Type B pancreatic cell (in vitro differentiated cells): ENCODE measurements around the gene THSD4. TPM values are rescaled to one million over a fixed set of nuclear protein-coding genes. Genes with fewer than 3 reads are reported as not detected.

Source experiments
- DNase-seq: peaks from one replicate; pipeline ENCODE4 v3.0.0; 2021; ENCODE audit warnings: mixed read lengths; ENCODE audit not compliant: unreplicated experiment; ENCODE audit errors: extremely low spot score
- H3K27ac Mint-ChIP-seq: 2 replicates; pipeline ENCODE4 v1.8.0; 2021; ENCODE audit warnings: mild to moderate bottlenecking, mixed read lengths
- H3K27me3 Mint-ChIP-seq: 2 replicates; pipeline ENCODE4 v1.8.0; 2021; ENCODE audit warnings: mixed read lengths
- H3K36me3 Mint-ChIP-seq: 2 replicates; pipeline ENCODE4 v1.8.0; 2021; ENCODE audit warnings: mixed read lengths
- H3K4me1 Mint-ChIP-seq: one replicate; pipeline ENCODE4 v1.8.0; 2021; ENCODE audit warnings: mixed read lengths; ENCODE audit not compliant: unreplicated experiment
- H3K4me3 Mint-ChIP-seq: 2 replicates; pipeline ENCODE4 v1.8.0; 2021; ENCODE audit warnings: mild to moderate bottlenecking, mixed read lengths
- H3K9me3 Mint-ChIP-seq: 2 replicates; pipeline ENCODE4 v1.8.0; 2021; ENCODE audit warnings: mixed read lengths
- CTCF ChIP-seq: fragments of 200-600 bp; sonication (generic); conservative IDR thresholded peaks from 2 replicates; pipeline ENCODE4 v1.5.0; 2021; ENCODE audit warnings: antibody characterized with exemption, mild to moderate bottlenecking
- total RNA-seq: library from RNA; stranded (reverse); gene quantifications from 2 replicates; pipeline ENCODE4 v1.2.1, GENCODE V29; 2021; ENCODE audit warnings: low replicate concordance

Gene THSD4
- total RNA-seq, 1 donor from 2014 or later, result 43.3 TPM

- Mint-ChIP-seq H3K27ac (no peak overlapping the region), H3K27me3 (no peaks in the 10 kb centered on the region), H3K4me1 (peaks cover 8% of the 10 kb centered on the region), H3K36me3 (peaks cover 14% of the 10 kb centered on the region), H3K4me3 (no peak overlapping the region), H3K9me3 (no peaks in the 10 kb centered on the region)
- TF ChIP-seq CTCF, result no peak
- no peak for DNase-seq
These were observed 636.9 kb downstream of the THSD4 start for GRCh38 chr15:71752128-71752527.

DNA sequence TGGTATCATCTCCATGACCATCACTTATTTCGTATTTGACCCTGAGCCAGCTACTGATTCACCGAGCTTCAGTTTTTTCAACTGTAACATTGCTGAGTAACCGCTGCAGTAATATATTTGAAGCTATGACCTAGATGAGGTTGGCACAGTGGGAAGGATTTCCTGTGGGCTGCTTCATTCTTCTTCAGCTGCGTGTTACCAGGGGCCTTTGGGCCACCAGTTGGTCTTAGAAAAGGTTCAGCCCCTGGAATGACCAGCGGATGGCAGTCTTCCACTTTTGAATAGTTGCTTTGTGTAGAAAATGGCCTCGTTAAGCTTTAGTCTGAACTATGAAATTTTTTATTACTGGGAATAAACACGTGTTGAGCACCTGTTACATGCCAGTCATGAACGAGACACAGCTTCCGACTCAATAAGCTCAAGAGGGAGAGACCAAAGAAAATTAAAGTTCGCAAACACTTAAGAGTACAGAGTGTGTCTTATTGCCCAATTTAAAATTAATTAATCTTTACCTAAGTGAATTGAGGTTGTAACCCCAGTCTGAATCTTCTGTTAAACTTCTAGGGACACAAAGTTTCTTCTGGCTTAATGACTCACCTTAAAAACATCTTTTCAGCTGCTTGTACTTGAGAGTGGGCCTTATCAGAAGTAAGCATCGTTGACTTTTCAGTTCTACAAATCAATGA lies 637.5 kb downstream of the THSD4 start:
- H3K9me3 Mint-ChIP-seq, result no peaks in the 10 kb centered on the region
- peak; percentile 58 for TF ChIP-seq CTCF
- no peak overlapping the region for H3K4me3 Mint-ChIP-seq
- no peak for DNase-seq
- H3K36me3 Mint-ChIP-seq, result peaks cover 14% of the 10 kb centered on the region
- H3K27me3 Mint-ChIP-seq, result no peaks in the 10 kb centered on the region
- peak overlapping the region; percentile 56 for H3K27ac Mint-ChIP-seq
- H3K4me1 Mint-ChIP-seq, result peaks cover 8% of the 10 kb centered on the region

DNA sequence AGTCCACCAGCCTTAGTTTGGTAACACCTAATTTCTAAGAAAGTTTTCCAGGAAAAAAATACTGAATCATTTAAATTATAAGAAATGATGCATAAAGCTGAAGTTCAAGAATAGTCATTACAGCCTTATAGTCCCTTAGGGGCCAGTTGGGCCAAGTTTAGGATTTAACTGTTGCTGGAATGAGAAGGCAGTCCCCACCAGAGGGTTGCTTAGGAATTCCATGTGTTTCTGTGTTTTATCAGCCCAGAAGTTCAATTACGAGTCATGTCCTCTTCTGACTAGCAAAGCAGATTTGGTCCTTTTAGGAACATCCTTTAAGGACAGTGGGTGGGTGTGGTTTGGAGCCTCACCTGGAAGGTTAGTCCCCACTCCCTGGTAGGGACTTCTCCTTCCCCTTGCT lies 638.1 kb downstream of the THSD4 start:
- Mint-ChIP-seq H3K9me3 (no peaks in the 10 kb centered on the region), H3K4me1 (peaks cover 9% of the 10 kb centered on the region), H3K36me3 (peaks cover 14% of the 10 kb centered on the region), H3K27ac (no peak overlapping the region), H3K4me3 (no peak overlapping the region), H3K27me3 (no peaks in the 10 kb centered on the region)
- no peak for TF ChIP-seq CTCF
- DNase-seq, result no peak

DNA sequence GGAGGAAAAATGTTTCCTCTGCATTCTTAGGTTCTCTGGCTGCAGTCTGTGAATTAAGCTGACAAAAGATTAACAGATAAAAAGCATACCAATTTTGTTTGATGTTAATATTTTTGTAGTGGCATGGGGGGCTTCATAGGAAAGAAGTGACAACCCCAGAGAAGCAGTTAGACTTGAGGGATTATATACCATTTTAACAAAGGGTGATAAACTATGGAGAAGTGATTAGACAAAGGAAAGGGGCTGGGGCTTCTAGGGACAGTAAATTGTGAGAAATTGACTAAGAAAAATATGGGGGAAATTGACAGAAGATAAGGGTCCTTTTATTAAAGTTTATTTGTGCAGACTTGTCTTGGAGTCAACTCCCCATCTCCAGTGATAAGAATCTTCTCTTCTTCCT lies 639.4 kb downstream of the THSD4 start:
- H3K27ac Mint-ChIP-seq, result no peak overlapping the region

GRCh38 chr15:71755092-71755970 lies 640.1 kb downstream of the THSD4 start:
- no peak for TF ChIP-seq CTCF
- DNase-seq, result no peak
- peaks cover 22% of the 10 kb centered on the region for H3K36me3 Mint-ChIP-seq
- H3K4me1 Mint-ChIP-seq, result peaks cover 12% of the 10 kb centered on the region
- H3K27ac Mint-ChIP-seq, result no peak overlapping the region
- no peak overlapping the region for H3K4me3 Mint-ChIP-seq
- H3K27me3 Mint-ChIP-seq, result no peaks in the 10 kb centered on the region
- H3K9me3 Mint-ChIP-seq, result peaks cover 3% of the 10 kb centered on the region

More for the DNA sequence above, 639.4 kb downstream of the THSD4 start:
- no peaks in the 10 kb centered on the region for H3K9me3 Mint-ChIP-seq
- no peak overlapping the region for H3K4me3 Mint-ChIP-seq
- no peak for DNase-seq
- TF ChIP-seq CTCF, result no peak
- H3K36me3 Mint-ChIP-seq, result peaks cover 19% of the 10 kb centered on the region
- no peaks in the 10 kb centered on the region for H3K27me3 Mint-ChIP-seq
- peaks cover 12% of the 10 kb centered on the region for H3K4me1 Mint-ChIP-seq
